Measurements from ENCODE around the gene MS4A6E. TPM values are rescaled to one million over a fixed set of nuclear protein-coding genes. Genes with fewer than 3 reads are reported as not detected.

The MS4A6E gene
- total RNA-seq, 1 experiment from 2014 or later, result not detected

DNA sequence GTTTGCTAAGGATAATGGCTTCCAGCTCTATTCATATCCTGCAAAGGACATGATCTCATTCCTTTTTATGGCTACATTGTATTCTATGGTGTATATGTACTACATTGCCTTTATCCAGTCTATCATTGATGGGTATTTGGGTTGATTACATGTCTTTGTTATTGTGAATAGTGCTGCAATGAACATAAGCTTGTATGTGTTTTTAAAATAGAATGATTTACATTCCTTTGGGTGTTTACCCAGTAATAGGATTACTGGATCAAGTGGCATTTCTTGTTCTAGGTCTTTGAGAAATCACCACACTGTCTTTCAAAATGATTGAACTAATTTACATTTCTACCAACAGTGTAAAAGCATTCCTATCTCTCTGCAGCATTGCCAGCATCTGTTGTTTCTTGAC, 6.0 kb upstream of the MS4A6E start:
- TF ChIP-seq, protein P1, sequence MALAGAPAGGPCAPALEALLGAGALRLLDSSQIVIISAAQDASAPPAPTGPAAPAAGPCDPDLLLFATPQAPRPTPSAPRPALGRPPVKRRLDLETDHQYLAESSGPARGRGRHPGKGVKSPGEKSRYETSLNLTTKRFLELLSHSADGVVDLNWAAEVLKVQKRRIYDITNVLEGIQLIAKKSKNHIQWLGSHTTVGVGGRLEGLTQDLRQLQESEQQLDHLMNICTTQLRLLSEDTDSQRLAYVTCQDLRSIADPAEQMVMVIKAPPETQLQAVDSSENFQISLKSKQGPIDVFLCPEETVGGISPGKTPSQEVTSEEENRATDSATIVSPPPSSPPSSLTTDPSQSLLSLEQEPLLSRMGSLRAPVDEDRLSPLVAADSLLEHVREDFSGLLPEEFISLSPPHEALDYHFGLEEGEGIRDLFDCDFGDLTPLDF (CRISPR knock-in tag; IDR thresholded peaks at IDR 0.05), result no peak
- TF ChIP-seq, protein P2, sequence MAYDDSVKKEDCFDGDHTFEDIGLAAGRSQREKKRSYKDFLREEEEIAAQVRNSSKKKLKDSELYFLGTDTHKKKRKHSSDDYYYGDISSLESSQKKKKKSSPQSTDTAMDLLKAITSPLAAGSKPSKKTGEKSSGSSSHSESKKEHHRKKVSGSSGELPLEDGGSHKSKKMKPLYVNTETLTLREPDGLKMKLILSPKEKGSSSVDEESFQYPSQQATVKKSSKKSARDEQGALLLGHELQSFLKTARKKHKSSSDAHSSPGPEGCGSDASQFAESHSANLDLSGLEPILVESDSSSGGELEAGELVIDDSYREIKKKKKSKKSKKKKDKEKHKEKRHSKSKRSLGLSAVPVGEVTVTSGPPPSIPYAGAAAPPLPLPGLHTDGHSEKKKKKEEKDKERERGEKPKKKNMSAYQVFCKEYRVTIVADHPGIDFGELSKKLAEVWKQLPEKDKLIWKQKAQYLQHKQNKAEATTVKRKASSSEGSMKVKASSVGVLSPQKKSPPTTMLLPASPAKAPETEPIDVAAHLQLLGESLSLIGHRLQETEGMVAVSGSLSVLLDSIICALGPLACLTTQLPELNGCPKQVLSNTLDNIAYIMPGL (CRISPR knock-in tag; IDR thresholded peaks at IDR 0.05), result no peak
- TF ChIP-seq NFE2L1 (CRISPR knock-in tag; IDR thresholded peaks at IDR 0.05), result no peak
- TF ChIP-seq, protein P3, sequence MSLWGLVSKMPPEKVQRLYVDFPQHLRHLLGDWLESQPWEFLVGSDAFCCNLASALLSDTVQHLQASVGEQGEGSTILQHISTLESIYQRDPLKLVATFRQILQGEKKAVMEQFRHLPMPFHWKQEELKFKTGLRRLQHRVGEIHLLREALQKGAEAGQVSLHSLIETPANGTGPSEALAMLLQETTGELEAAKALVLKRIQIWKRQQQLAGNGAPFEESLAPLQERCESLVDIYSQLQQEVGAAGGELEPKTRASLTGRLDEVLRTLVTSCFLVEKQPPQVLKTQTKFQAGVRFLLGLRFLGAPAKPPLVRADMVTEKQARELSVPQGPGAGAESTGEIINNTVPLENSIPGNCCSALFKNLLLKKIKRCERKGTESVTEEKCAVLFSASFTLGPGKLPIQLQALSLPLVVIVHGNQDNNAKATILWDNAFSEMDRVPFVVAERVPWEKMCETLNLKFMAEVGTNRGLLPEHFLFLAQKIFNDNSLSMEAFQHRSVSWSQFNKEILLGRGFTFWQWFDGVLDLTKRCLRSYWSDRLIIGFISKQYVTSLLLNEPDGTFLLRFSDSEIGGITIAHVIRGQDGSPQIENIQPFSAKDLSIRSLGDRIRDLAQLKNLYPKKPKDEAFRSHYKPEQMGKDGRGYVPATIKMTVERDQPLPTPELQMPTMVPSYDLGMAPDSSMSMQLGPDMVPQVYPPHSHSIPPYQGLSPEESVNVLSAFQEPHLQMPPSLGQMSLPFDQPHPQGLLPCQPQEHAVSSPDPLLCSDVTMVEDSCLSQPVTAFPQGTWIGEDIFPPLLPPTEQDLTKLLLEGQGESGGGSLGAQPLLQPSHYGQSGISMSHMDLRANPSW (CRISPR knock-in tag; conservative IDR thresholded peaks at IDR 0.05; ENCODE audit: low read depth), result no peak
- TF ChIP-seq TCF7 (CRISPR knock-in tag; IDR thresholded peaks at IDR 0.05; ENCODE audit: low read depth), result no peak
- TF ChIP-seq, protein P4, sequence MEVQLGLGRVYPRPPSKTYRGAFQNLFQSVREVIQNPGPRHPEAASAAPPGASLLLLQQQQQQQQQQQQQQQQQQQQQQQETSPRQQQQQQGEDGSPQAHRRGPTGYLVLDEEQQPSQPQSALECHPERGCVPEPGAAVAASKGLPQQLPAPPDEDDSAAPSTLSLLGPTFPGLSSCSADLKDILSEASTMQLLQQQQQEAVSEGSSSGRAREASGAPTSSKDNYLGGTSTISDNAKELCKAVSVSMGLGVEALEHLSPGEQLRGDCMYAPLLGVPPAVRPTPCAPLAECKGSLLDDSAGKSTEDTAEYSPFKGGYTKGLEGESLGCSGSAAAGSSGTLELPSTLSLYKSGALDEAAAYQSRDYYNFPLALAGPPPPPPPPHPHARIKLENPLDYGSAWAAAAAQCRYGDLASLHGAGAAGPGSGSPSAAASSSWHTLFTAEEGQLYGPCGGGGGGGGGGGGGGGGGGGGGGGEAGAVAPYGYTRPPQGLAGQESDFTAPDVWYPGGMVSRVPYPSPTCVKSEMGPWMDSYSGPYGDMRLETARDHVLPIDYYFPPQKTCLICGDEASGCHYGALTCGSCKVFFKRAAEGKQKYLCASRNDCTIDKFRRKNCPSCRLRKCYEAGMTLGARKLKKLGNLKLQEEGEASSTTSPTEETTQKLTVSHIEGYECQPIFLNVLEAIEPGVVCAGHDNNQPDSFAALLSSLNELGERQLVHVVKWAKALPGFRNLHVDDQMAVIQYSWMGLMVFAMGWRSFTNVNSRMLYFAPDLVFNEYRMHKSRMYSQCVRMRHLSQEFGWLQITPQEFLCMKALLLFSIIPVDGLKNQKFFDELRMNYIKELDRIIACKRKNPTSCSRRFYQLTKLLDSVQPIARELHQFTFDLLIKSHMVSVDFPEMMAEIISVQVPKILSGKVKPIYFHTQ (CRISPR knock-in tag; IDR thresholded peaks at IDR 0.05), result no peak
- no peak for TF ChIP-seq RELA (CRISPR knock-in tag; IDR thresholded peaks at IDR 0.05; ENCODE audit: borderline replicate concordance)
- no peak for TF ChIP-seq GABPB1 (CRISPR knock-in tag; IDR thresholded peaks at IDR 0.05)
- TF ChIP-seq FOXJ3 (CRISPR knock-in tag; IDR thresholded peaks at IDR 0.05; ENCODE audit: borderline replicate concordance), result no peak
- TF ChIP-seq, protein P5, sequence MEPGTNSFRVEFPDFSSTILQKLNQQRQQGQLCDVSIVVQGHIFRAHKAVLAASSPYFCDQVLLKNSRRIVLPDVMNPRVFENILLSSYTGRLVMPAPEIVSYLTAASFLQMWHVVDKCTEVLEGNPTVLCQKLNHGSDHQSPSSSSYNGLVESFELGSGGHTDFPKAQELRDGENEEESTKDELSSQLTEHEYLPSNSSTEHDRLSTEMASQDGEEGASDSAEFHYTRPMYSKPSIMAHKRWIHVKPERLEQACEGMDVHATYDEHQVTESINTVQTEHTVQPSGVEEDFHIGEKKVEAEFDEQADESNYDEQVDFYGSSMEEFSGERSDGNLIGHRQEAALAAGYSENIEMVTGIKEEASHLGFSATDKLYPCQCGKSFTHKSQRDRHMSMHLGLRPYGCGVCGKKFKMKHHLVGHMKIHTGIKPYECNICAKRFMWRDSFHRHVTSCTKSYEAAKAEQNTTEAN (CRISPR knock-in tag; IDR thresholded peaks at IDR 0.05), result no peak
- TF ChIP-seq, protein P6, sequence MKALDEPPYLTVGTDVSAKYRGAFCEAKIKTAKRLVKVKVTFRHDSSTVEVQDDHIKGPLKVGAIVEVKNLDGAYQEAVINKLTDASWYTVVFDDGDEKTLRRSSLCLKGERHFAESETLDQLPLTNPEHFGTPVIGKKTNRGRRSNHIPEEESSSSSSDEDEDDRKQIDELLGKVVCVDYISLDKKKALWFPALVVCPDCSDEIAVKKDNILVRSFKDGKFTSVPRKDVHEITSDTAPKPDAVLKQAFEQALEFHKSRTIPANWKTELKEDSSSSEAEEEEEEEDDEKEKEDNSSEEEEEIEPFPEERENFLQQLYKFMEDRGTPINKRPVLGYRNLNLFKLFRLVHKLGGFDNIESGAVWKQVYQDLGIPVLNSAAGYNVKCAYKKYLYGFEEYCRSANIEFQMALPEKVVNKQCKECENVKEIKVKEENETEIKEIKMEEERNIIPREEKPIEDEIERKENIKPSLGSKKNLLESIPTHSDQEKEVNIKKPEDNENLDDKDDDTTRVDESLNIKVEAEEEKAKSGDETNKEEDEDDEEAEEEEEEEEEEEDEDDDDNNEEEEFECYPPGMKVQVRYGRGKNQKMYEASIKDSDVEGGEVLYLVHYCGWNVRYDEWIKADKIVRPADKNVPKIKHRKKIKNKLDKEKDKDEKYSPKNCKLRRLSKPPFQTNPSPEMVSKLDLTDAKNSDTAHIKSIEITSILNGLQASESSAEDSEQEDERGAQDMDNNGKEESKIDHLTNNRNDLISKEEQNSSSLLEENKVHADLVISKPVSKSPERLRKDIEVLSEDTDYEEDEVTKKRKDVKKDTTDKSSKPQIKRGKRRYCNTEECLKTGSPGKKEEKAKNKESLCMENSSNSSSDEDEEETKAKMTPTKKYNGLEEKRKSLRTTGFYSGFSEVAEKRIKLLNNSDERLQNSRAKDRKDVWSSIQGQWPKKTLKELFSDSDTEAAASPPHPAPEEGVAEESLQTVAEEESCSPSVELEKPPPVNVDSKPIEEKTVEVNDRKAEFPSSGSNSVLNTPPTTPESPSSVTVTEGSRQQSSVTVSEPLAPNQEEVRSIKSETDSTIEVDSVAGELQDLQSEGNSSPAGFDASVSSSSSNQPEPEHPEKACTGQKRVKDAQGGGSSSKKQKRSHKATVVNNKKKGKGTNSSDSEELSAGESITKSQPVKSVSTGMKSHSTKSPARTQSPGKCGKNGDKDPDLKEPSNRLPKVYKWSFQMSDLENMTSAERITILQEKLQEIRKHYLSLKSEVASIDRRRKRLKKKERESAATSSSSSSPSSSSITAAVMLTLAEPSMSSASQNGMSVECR (CRISPR knock-in tag; IDR thresholded peaks at IDR 0.05; ENCODE audit: borderline replicate concordance), result no peak
- no peak for TF ChIP-seq FOXP1 (CRISPR knock-in tag; IDR thresholded peaks at IDR 0.05; ENCODE audit: borderline replicate concordance)
- TF ChIP-seq ZNF396 (CRISPR knock-in tag; IDR thresholded peaks at IDR 0.05; ENCODE audit: borderline replicate concordance), result no peak
- Mint-ChIP-seq H3K4me1 (peaks cover 10% of the 10 kb centered on the region), H3K36me3 (no peaks in the 10 kb centered on the region), H3K27me3 (ENCODE audit: low read depth) (no peaks in the 10 kb centered on the region; the same call in 1 of the 2 replicates), H3K4me3 (no peak overlapping the region), H3K27ac (no peak overlapping the region), H3K9me3 (peaks cover 35% of the 10 kb centered on the region)
- DNase-seq (ENCODE audit: low spot score) (no peak), ATAC-seq (no peak)
- ChIA-PET CTCF (no interaction called here), POLR2A (no interaction called here)
